GM19043 (cell line): Measurements from ENCODE around the gene GUCY2C.
"Not testable (repeated sequence)": the region's sequence is repeated elsewhere in the genome, so short reads cannot be mapped to it uniquely, and the experiment has no call there.

Source experiments
- ATAC-seq: cut with Tn5 transposase; IDR thresholded peaks from one replicate; pipeline ENCODE4 v1.9.1; 2021; ENCODE audit warnings: low read depth; ENCODE audit not compliant: unreplicated experiment

Gene GUCY2C

GRCh38 chr12:14696265-14696741, at the start of gene GUCY2C:
GUCY2C (minus strand) TSS chr12:14696599; CDS start chr12:14696448, 151 bp downstream.
- no peak for ATAC-seq

GRCh38 chr12:14743061-14743460, 46.7 kb upstream of the GUCY2C start:
- ATAC-seq = no peak

- ATAC-seq = no peak
These were observed 45.5 kb upstream of the GUCY2C start for GRCh38 chr12:14741942-14742341.

- ATAC-seq = no peak
These were observed 44.8 kb upstream of the GUCY2C start for GRCh38 chr12:14741153-14741552.

GRCh38 chr12:14736441-14736840, 40.0 kb upstream of the GUCY2C start:
- not testable (repeated sequence) for ATAC-seq

DNA sequence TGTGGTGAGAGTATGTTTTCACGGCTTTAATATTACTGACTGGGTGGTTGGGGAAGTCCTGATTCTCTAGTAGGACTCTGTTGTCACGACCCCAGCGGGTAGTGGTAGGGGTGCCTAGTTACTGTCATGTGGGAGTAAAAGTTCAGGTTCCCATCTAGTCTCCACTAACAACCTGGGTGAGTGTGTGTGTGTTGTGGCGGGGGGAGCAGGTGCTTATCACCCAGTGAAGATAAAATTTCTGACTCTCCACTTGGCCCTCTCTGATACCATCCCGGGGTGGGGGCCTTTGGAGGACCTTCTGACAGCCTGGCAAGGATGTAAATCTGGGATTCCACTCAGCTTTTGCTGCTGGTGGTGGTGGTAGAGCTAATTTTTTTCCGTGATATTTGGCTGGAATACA, 35.4 kb upstream of the GUCY2C start:
- ATAC-seq = no peak

DNA sequence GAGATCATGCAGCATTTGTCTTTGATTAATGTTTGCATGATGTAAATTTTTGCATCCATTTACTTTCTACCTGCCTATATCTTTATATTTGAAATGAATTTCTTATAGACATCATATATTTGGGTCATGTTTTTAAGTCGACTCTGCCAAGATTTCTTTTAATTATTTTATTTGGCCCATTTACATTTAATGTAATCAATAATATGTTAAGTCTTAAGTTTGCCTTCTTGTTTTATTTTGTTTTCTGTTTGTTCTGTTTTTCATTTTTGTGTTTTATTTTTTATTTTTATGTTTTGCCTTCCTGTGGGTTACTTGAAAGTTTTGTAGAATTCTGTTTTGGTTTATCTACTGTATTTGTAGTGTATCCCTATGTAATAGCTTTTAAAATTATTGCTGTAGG, 33.2 kb upstream of the GUCY2C start:
- ATAC-seq = no peak

DNA sequence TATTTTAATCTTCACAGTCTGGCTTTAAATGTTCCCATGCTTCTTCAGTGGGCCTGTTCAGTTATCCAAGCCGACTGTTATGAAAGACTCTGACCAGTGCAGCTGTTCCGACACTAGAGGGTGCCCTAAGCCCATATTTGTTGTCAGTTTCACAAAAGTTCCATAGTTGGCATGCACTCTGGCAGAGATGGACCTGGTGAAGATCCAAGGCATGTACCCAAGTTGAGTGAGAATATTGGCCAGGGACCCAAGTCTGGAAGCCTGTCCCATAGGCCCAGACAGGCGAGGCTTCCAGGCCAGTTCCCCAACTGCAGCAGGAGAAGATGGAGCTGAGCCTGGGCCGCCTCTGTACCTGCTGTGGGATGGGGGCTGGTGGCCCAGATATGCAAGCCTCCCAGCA, 27.4 kb upstream of the GUCY2C start:
- no peak for ATAC-seq

DNA sequence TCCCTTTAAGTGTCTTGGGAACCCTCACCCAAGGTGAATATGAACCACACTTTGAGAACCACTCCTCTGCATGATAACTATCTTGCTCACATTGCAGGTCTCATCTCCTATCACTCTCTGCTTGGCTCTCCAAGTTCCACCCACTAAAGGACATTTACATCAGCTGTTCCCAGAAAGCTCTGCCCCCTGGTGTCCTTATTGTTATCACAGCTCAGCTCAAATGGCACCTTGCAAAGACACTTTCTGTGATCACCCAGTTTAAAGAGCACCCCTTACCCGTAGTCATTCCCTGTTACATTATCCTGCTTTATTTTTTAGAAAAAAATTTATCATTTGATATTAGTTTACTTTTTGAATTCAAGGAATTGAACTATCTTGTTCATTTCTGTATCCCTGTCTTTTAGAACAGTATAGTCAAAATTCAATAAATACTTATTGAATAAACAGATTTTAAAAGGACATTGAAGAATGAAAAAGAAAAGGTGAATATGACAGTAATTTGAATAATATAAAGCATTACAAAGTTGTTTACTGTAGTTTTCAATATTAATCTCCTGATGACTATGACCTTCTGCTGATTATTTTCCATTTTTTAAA, 20.5 kb upstream of the GUCY2C start:
- peak; percentile 61 for ATAC-seq

DNA sequence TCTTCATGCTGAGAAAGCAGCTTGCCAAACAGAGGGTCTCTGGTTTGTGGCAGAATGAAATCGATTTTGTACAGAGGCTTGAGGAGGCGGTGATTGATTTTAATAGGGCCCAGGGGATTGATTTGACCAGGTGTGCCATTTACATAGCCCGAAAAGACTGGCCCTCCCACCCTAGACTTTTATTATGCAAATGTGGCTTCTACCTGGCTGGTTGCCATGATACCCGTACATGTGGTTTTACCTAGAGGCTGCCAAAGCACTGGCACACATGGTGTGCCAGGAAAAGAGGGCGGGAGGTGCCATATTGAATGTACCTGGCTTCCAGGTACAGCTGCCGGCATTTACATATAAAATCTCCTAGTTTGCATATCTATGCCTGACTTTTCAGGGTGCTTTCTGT, 18.0 kb upstream of the GUCY2C start:
- ATAC-seq = no peak

DNA sequence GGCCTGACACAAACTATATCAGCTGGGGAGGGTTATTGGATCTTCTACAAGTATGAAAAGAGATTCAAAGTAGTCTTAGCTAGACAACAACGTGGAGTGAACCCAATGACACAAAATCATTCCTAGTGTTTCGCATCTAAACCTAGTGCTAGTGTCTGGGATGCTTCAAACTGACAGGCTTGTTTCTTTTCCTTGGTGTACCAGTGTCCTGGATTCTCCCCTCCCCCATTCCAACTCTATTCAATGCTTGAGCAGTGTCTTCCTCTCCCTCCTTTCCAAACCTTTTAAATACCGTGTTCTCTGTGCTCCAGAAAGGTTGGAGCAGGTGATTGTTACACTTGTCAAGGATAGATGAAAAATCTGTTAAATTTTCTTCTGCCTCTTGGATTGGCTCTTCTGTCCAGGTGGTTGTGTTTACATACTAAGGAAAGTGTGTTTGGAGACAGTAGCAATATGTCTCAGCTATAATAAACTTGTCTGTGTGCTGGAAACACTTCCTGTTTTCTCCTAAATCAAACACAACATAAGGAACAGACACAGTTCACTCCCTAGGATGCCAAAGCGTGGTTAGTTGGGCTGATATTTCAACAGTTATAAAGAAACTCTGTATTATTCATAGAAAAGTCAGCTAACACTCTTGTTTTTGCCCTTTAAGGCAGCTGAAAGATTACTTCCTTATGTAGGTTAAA, 14.4 kb upstream of the GUCY2C start:
- no peak for ATAC-seq

DNA sequence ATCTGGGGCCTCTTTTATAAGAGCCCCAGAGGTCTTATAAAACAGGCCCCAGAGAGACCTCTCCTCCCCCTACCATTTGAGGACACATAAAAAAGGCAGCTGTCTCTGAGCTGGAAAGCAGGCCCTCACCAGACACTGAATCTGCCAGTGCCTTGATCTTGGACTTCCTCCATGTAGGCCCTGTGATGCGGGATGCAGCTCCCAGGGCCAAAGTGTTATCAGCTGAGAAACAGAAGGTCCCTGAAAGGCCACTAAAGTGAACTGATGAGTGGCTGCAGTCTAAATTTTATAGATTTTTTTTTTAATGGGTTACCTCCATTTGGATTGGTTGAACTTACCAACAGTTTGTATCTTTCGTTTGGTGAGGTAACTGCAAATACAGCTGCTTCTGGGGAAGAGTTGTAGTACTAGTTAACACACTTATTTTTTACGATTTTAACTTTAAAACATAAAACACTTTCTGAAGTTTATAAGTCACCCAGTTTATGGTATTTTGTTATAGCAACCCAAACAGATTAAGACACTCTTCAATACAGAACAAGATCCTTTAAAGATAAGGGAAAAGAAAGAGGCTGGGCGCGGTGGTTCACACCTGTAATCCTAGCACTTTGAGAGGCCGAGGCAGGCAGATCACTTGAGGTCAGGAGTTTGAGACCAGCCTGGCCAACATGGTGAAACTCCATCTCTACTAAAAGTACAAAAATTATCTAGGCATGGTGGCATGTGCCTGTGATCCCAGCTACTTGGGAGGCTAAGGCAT, 5.6 kb upstream of the GUCY2C start:
- ATAC-seq = no peak

GRCh38 chr12:14700935-14701334, 4.5 kb upstream of the GUCY2C start:
- no peak for ATAC-seq

- no peak for ATAC-seq
These were observed 3.5 kb upstream of the GUCY2C start for GRCh38 chr12:14699923-14700322.

DNA sequence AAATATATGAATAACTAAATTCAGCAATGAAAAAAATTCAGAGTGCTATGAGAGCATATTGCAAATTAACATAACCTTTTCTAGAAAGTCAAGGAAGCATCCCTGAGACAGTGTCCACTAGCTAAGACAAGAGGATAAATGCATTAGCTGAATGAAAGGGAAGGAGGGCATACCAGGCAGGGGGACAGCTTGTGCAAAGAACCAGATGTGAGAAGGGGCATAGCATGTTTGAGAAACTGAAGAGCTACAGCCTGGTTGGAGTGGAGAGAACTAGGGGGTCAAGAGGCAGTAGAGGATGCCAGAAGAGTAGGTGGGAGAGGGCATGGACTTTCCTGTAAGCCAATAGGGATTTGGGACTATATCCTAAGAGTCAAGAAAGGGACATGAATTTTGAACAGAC, 2.2 kb upstream of the GUCY2C start:
- ATAC-seq = no peak

DNA sequence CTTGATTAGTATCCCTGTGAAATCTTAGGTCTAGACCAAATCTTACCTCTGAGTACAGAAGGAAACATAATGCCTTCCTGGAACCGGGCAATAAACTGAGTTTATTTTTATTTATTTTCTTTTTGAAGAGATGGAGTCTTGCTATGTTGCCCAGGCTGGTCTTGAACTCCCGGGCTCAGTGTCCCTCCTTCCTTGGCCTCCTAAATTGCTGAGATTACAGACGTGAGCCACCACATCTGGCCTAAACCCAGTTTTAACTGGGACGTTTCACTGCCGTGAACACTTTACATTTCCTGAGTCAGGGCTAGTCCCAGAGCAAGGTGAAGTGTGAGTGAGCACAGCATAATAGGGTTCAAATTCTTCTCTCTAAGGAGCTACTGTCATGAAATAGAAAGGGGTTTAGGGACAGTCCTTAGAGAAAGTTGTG, 671 bp downstream of the GUCY2C start:
- no peak for ATAC-seq

DNA sequence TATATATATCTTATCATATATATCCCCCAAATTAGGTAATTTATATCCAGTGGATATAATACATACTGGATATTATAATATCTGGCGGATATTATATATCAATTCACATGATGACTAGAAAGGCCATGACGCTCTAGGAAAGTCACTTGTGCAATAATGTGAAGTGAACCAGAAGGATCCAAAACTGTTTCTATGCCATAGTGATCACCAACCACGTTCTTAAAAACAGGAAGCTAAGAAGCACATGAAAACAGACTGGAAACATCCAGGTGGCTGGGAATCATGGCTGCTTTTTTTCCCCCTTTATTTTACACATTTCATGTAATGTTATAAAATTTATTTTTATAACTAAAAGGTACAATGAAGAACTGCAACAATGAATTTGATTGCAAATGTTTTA, 1.4 kb downstream of the GUCY2C start:
- no peak for ATAC-seq

DNA sequence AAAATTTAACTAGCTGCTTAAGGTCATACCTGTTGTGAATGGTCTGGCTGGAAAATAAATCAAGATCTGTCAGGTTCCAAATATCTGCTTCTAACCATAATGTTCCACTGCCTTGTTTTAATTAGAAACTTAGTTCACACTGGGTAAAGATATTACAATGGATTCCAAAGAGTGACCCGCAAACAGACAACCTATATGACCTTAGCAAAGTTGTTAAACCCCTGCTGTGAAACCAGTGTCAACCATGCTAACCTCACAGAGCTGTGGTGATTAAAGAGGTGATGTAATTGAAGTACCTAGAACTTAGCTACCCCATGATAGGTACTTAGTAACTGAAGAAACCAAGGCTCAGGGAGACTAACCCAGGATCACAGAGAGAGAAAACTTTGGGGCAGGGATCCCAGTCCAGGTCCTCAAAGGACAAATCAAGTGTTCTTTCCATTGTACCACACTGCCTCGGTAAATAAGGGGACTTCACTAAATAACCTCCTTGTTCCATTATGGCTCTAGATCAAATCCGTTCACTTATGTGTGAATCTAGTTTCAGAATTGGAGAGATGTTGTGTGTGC, 2.2 kb downstream of the GUCY2C start:
- ATAC-seq = no peak

DNA sequence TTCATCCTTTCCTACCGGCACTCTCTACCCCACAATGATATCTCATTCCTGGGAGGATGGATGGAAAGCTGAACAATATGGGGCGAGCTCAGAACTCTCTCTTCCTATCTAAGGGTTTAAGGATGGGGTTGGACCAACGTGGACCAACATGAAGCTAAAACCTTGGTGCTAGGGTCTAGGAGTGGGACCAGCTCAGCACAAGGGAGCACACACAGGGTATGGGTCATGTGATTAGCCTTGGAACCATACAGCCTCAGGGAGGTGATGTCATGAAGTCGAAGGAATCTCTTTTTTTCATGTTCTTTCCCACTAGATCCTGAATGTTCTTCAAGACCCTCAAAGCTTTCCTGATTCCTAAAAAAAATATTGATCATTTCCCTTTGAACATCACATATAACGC, 3.3 kb downstream of the GUCY2C start:
- no peak for ATAC-seq

DNA sequence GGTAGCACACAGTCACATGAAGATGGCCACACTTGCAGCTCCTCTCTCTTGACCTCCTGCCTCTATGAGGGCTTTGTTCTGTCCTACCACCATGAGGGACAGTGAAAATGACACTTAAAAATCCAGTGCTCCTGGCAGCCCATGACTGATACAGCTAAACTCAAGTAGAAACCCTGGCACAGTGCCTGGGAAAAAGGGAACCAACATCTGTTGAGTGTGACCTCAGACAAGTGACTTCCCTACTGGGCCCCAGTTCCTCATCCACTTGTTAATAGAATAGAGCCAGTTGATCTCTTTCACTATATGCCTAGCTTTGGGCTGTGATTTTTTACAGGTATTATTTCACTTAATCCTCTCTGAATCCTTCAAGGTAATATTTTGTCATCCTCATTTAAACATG, 4.8 kb downstream of the GUCY2C start:
- ATAC-seq = no peak

- ATAC-seq = no peak
These were observed 6.4 kb downstream of the GUCY2C start for GRCh38 chr12:14689996-14690395.
